ENCODE measurements around the gene CCDC15. TPM values are rescaled to one million over a fixed set of nuclear protein-coding genes. Genes with fewer than 3 reads are reported as not detected.

Gene CCDC15
- total RNA-seq, 1 experiment from 2014 or later = 2.8 TPM

- H3K9ac ChIP-seq (ENCODE audit: extremely low read depth, insufficient read length, low read length) = no peak overlapping the region
- H2BK20ac ChIP-seq (ENCODE audit: low read depth, low read length, poor library complexity, severe bottlenecking) = no peak overlapping the region
- no peaks in the 10 kb centered on the region for H4K20me1 ChIP-seq (ENCODE audit: control insufficient read depth, insufficient read depth, insufficient read length)
- Mint-ChIP-seq H3K27ac (no peak overlapping the region), H3K4me3 (no peak overlapping the region), H3K27me3 (ENCODE audit: low read depth) (no peaks in the 10 kb centered on the region), H3K9me3 (peaks cover 7 to 9% of the 10 kb centered on the region in 2 experiments), H3K36me3 (ENCODE audit: insufficient read depth in 1 of 3, low read depth in 3 of 3) (peaks cover 0 to 4% (median 2%) of the 10 kb centered on the region in 3 experiments; a peak in 2 of 7 replicates), H3K4me1 (no peaks in the 10 kb centered on the region)
- no peak overlapping the region for H3K27ac ChIP-seq (ENCODE audit: insufficient read length, low read depth, low read length)
- no peaks in the 10 kb centered on the region for H3K23me2 ChIP-seq (ENCODE audit: insufficient read length, low read depth, low read length, poor library complexity, severe bottlenecking)
- no peak overlapping the region for H4K8ac ChIP-seq (replicated peaks; ENCODE audit: insufficient read length, low read depth, low read length)
- no peak overlapping the region for H3K23ac ChIP-seq (ENCODE audit: insufficient read length, low read depth, low read length)
- no peak overlapping the region for H4K5ac ChIP-seq (ENCODE audit: insufficient read length, low read depth, low read length)
- TF ChIP-seq, protein P1, sequence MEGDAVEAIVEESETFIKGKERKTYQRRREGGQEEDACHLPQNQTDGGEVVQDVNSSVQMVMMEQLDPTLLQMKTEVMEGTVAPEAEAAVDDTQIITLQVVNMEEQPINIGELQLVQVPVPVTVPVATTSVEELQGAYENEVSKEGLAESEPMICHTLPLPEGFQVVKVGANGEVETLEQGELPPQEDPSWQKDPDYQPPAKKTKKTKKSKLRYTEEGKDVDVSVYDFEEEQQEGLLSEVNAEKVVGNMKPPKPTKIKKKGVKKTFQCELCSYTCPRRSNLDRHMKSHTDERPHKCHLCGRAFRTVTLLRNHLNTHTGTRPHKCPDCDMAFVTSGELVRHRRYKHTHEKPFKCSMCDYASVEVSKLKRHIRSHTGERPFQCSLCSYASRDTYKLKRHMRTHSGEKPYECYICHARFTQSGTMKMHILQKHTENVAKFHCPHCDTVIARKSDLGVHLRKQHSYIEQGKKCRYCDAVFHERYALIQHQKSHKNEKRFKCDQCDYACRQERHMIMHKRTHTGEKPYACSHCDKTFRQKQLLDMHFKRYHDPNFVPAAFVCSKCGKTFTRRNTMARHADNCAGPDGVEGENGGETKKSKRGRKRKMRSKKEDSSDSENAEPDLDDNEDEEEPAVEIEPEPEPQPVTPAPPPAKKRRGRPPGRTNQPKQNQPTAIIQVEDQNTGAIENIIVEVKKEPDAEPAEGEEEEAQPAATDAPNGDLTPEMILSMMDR (conservative IDR thresholded peaks at IDR 0.05) = no peak
- no peak overlapping the region for H3T11ph ChIP-seq (ENCODE audit: low read length)
- H2BK12ac ChIP-seq (ENCODE audit: insufficient read length, low read depth, low read length) = no peak overlapping the region
- H3K4me1 ChIP-seq (ENCODE audit: insufficient read depth, low read length) = no peaks in the 10 kb centered on the region
- no peak overlapping the region for H3K14ac ChIP-seq (ENCODE audit: insufficient read depth, low read length)
- no peak overlapping the region for H4K91ac ChIP-seq (ENCODE audit: insufficient read length, low read depth, low read length)
- H2BK15ac ChIP-seq (ENCODE audit: low read depth, low read length) = no peak overlapping the region
- H2BK120ac ChIP-seq (ENCODE audit: low read depth, low read length, poor library complexity, severe bottlenecking) = no peak overlapping the region
- WGBS (ENCODE audit: extremely low coverage, insufficient read length, low lambda C conversion rate) = no CpG with 5 or more reads among the region's 2 CpGs
- no peak overlapping the region for H3K56ac ChIP-seq (ENCODE audit: insufficient read length, low read depth, low read length)
- H3K79me1 ChIP-seq (ENCODE audit: insufficient read depth, low read depth, low read length, poor library complexity, severe bottlenecking) = no peaks in the 10 kb centered on the region
- no peaks in the 10 kb centered on the region for H3K79me2 ChIP-seq (ENCODE audit: insufficient read depth, low read length)
- DNase-seq = no peak
- H3K18ac ChIP-seq (ENCODE audit: insufficient read length, low read depth, low read length) = no peak overlapping the region
- H2BK5ac ChIP-seq (ENCODE audit: insufficient read length, low read length) = no peak overlapping the region
- no peaks in the 10 kb centered on the region for H3K27me3 ChIP-seq (ENCODE audit: insufficient read depth, low read length)
- H3K4ac ChIP-seq (ENCODE audit: low read depth, low read length) = no peak overlapping the region
- no peak overlapping the region for H2AK5ac ChIP-seq (ENCODE audit: insufficient read length, low read length)
- H2AFZ ChIP-seq (ENCODE audit: low read length) = no peak overlapping the region
- H3K4me2 ChIP-seq (ENCODE audit: insufficient read depth, insufficient read length, low read length) = no peak overlapping the region
- H3K9me3 ChIP-seq (ENCODE audit: control insufficient read depth, low read depth, low read length) = no peaks in the 10 kb centered on the region
These were observed 24.3 kb downstream of the CCDC15 start for GRCh38 chr11:124978316-124978715.
